Body of pancreas (tissue), 4 donors: ENCODE data around the gene PCNX1.

Source experiments
- POLR2A ChIP-seq, 3 donors: fragments of 450-650 bp; IDR thresholded peaks; one replicate each; pipeline ENCODE4 v1.6.1; 2016; ENCODE audit warnings: antibody characterized with exemption in 3 of 3, mild to moderate bottlenecking in 2 of 3
- TF ChIP-seq, protein P1 (sequence below), 7 experiments: fragments of 450-650 bp in 4 of 7; fragments of 200-600 bp in 3 of 7; sonication (generic) in 3 of 7; IDR thresholded peaks; one replicate each; pipeline ENCODE4 v1.5.1; 2016 to 2019; ENCODE audit warnings: antibody characterized with exemption in 7 of 7

DNA sequence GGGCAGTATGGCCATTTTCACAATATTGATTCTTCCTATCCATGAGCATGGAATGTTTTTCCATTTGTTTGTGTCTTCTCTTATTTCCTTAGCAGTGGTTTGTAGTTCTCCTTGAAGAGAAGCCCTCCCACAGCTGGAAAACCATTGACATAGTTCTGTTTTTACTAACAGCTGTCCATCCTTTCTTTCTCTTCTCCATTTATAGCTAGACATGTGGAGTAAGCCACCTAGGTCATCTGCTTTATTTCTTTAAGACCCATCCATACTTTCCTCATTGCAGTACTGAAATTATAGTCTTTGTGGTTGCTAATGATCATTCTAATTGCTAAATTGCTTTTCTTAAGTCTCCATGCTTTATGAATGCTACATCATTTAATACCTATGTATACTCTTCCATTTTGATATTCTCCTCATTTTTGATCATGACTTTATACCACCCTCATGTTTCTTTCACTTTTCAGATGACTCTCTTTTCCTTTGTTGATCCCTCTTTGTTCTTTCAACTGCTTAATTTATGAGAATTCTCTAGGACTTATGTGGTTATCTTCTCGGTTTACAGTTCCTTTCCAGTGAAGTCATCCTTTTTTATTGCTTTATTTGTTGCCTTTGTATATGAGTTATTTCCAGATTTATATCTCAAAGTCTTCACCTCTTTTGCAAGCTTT lies 114.2 kb downstream of the PCNX1 start:
- TF ChIP-seq, protein P1, sequence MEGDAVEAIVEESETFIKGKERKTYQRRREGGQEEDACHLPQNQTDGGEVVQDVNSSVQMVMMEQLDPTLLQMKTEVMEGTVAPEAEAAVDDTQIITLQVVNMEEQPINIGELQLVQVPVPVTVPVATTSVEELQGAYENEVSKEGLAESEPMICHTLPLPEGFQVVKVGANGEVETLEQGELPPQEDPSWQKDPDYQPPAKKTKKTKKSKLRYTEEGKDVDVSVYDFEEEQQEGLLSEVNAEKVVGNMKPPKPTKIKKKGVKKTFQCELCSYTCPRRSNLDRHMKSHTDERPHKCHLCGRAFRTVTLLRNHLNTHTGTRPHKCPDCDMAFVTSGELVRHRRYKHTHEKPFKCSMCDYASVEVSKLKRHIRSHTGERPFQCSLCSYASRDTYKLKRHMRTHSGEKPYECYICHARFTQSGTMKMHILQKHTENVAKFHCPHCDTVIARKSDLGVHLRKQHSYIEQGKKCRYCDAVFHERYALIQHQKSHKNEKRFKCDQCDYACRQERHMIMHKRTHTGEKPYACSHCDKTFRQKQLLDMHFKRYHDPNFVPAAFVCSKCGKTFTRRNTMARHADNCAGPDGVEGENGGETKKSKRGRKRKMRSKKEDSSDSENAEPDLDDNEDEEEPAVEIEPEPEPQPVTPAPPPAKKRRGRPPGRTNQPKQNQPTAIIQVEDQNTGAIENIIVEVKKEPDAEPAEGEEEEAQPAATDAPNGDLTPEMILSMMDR (IDR thresholded peaks at IDR 0.05) = no peak
- TF ChIP-seq POLR2A (IDR thresholded peaks at IDR 0.05) = no peak
